Panc1 (cell line): Measurements from ENCODE around the gene SAMD14. TPM values are rescaled to one million over a fixed set of nuclear protein-coding genes. Genes with fewer than 3 reads are reported as not detected.

ENCODE experiments used
- ATAC-seq: fragments of 200-7000 bp; cut with Tn5 transposase; 2 replicates; pipeline ENCODE4 v1.9.1; 2020; ENCODE audit warnings: mild to moderate bottlenecking, moderate library complexity
- Bru-seq: library from RNA; stranded (reverse); fragments of 400-500 nt; gene quantifications from one replicate; lab custom pipeline; 2021; lab: Mats Ljungman, UMichigan
- BruChase-seq, 2 experiments: library from RNA; stranded (reverse); fragments of 400-500 nt; gene quantifications; one replicate each; lab custom pipeline; 2021; lab: Mats Ljungman, UMichigan
- BruUV-seq: library from RNA; stranded (reverse); fragments of 400-500 nt; replicated peaks from 2 replicates; lab custom pipeline; 2021; lab: Mats Ljungman, UMichigan
- CTCF ChIA-PET: fragments of 300-600 bp; sonication (Branson Sonifier 250); formaldehyde crosslinking; loops from one replicate; lab custom pipeline; 2022; ENCODE audit warnings: antibody characterized with exemption; lab: Charles Lee
- POLR2A ChIA-PET: fragments of 300-600 bp; sonication (Branson Sonifier 250); formaldehyde crosslinking; loops from one replicate; lab custom pipeline; 2022; ENCODE audit warnings: antibody characterized with exemption; lab: Charles Lee
- DNase-seq: peaks from one replicate; pipeline ENCODE4 v3.0.0-alpha.2; 2010; ENCODE audit warnings: low read depth, low spot score
- H3K27ac ChIP-seq: 2 replicates; pipeline ENCODE4 v1.5.1; 2011; ENCODE audit warnings: mild to moderate bottlenecking, low read length, inconsistent platforms
- H3K27me3 ChIP-seq: fragments of 200-500 bp; sonication (Bioruptor generic); 2 replicates; pipeline ENCODE4 v1.6.0; 2014; ENCODE audit warnings: low read length, inconsistent platforms; ENCODE audit not compliant: control insufficient read depth, insufficient read depth
- H3K36me3 ChIP-seq: fragments of 200-500 bp; sonication (Bioruptor generic); 2 replicates; pipeline ENCODE4 v1.5.1; 2014; ENCODE audit warnings: inconsistent platforms, mild to moderate bottlenecking, low read length, moderate library complexity; ENCODE audit not compliant: control insufficient read depth, insufficient read depth
- H3K4me1 ChIP-seq: 2 replicates; pipeline ENCODE4 v1.5.1; 2011; ENCODE audit warnings: inconsistent platforms, mild to moderate bottlenecking, low read length, moderate library complexity; ENCODE audit not compliant: control insufficient read depth, insufficient read depth
- H3K4me3 ChIP-seq, 2 experiments: 2 replicates each; pipeline ENCODE4 v1.5.1; 2011 to 2012; ENCODE audit warnings: low read depth in 2 of 2, low read length in 2 of 2, mild to moderate bottlenecking in 2 of 2, inconsistent platforms in 1 of 2, moderate library complexity in 1 of 2
- H3K9me3 ChIP-seq: fragments of 200-500 bp; sonication (Bioruptor generic); 2 replicates; pipeline ENCODE4 v1.5.1; 2014; ENCODE audit warnings: low read depth, mild to moderate bottlenecking, inconsistent platforms, low read length, moderate library complexity; ENCODE audit not compliant: control insufficient read depth, insufficient read depth
- CTCF ChIP-seq: fragments of 450-650 bp; IDR thresholded peaks from 2 replicates; pipeline ENCODE4 v1.5.1; 2017; ENCODE audit warnings: mild to moderate bottlenecking
- POLR2AphosphoS5 ChIP-seq: IDR thresholded peaks from 2 replicates; pipeline ENCODE4 v1.6.1; 2012; ENCODE audit warnings: mild to moderate bottlenecking, low read depth, low read length, moderate library complexity
- REST ChIP-seq, 2 experiments: IDR thresholded peaks; 2 replicates each; pipeline ENCODE4 v1.6.1; 2011 to 2012; ENCODE audit warnings: low read depth in 2 of 2, control low read depth in 1 of 2, low read length in 1 of 2, mild to moderate bottlenecking in 1 of 2, moderate library complexity in 1 of 2; ENCODE audit not compliant: insufficient read depth in 1 of 2
- SIN3A ChIP-seq: IDR thresholded peaks from 2 replicates; pipeline ENCODE4 v1.6.1; 2012; ENCODE audit warnings: low read depth, mild to moderate bottlenecking, low read length, moderate library complexity, borderline replicate concordance; ENCODE audit not compliant: insufficient read depth
- TCF7L2 ChIP-seq: IDR thresholded peaks from 2 replicates; pipeline ENCODE4 v1.6.1; 2011; ENCODE audit warnings: mild to moderate bottlenecking, low read depth, low read length, inconsistent platforms
- in situ Hi-C: cut with HindIII; loops from 2 replicates; pipeline ENCODE4 v1.10.0; 2016; ENCODE audit warnings: low sequenced_read_pairs, low pct_unique_long_range_greater_than_20kb
- intact Hi-C: fragments of 100-400 bp; cut with micrococcal nuclease; formaldehyde crosslinking; loops from one replicate; pipeline ENCODE4 v1.10.0; 2022; ENCODE audit not compliant: unreplicated experiment
- long read RNA-seq: library from polyadenylated mRNA; unstranded; transcript quantifications from one replicate; pipeline ENCODE4 v2.0.0, GENCODE V29; 2021; ENCODE audit not compliant: unreplicated experiment
- polyA plus RNA-seq: library from polyadenylated mRNA; unstranded; fragments of >200 nt; gene quantifications from one replicate; pipeline ENCODE4 v1.2.1, GENCODE V29; 2012; ENCODE audit warnings: missing spikeins; ENCODE audit not compliant: insufficient read length
- total RNA-seq: library from RNA; stranded (reverse); gene quantifications from one replicate; pipeline ENCODE4 v1.2.1, GENCODE V29; 2021; ENCODE audit not compliant: unreplicated experiment

SAMD14 gene
- total RNA-seq (6.9 TPM), Bru-seq, nascent RNA (percentile 39 among the genes with signal in this experiment), BruChase-seq, experiment 1, labeled RNA remaining after a 2-hour chase (percentile 38 among the genes with signal in this experiment), BruChase-seq, experiment 2, labeled RNA remaining after a 6-hour chase (percentile 36 among the genes with signal in this experiment)
- polyA plus RNA-seq = 8.6 TPM
- long read RNA-seq, full-length matches to known transcripts = 4 of 11 reads
- long read RNA-seq, partial matches to known transcripts = 2 of 11 reads
- long read RNA-seq, other reads (novel, unspliced or antisense) = 5 of 11 reads

GRCh38 chr17:50129728-50130558, at the start of gene SAMD14:
SAMD14 (minus strand) TSS chr17:50130160; CDS start chr17:50124959, 5,201 bp downstream.
- H3K4me1 ChIP-seq = peaks cover 26% of the 10 kb centered on the region
- peak within 1 kb of the TSS; percentile 45 to 56 for H3K4me3 ChIP-seq
- ChIA-PET POLR2A (no interaction called here), CTCF (interaction anchor here (1.5 kb wide), 1 partner anchor 36 kb away, joined by 9 read pairs; no protein-coding TSS in a partner anchor)
- no peak within 1 kb of the TSS for H3K27ac ChIP-seq
- ATAC-seq = peak; percentile 48
- H3K27me3 ChIP-seq = no peaks in the 10 kb centered on the region
- no peak for DNase-seq
- H3K9me3 ChIP-seq = no peaks in the 10 kb centered on the region
- TF ChIP-seq SIN3A (0 out of 2 replicates have a peak, but pooled peaks have one; percentile 22), POLR2AphosphoS5 (no peak)
- no peaks in the 10 kb centered on the region; the same call in 1 of the 2 replicates for H3K36me3 ChIP-seq
- BruUV-seq = no TSS peak
- intact Hi-C loops (no loop called here), in situ Hi-C loops (no loop called here)

GRCh38 chr17:50177983-50178834, 48.2 kb upstream of the SAMD14 start:
- CTCF ChIA-PET = interaction anchor here (0.6 to 2.0 kb wide), 7 partner anchors 8 to 219 kb away, joined by 3 to 21 read pairs (median 6); partner anchors contain the start of gene LRRC59

More at GRCh38 chr17:50177983-50178834, 48.2 kb upstream of the SAMD14 start:
- peaks cover 31% of the 10 kb centered on the region for H3K4me1 ChIP-seq
- peak; percentile 93 for ATAC-seq
- POLR2A ChIA-PET = interaction anchor here (0.8 kb wide), 1 partner anchor 16 kb away, joined by 3 read pairs; no protein-coding TSS in a partner anchor
- intact Hi-C loops (no loop called here), in situ Hi-C loops (no loop called here)
- no peaks in the 10 kb centered on the region for H3K9me3 ChIP-seq
- no peaks in the 10 kb centered on the region for H3K27me3 ChIP-seq
- H3K4me3 ChIP-seq = peak overlapping the region; percentile 8 to 44; a peak in 3 of 4 replicates
- no peaks in the 10 kb centered on the region for H3K36me3 ChIP-seq
- 0 out of 2 replicates have a peak, but pooled peaks have one; percentile 32 for TF ChIP-seq SIN3A
- TF ChIP-seq CTCF = peak; percentile 90
- 0 out of 2 replicates have a peak, but pooled peaks have one; percentile 57 for TF ChIP-seq TCF7L2
- TF ChIP-seq POLR2AphosphoS5 = peak; percentile 42; the same call in 1 of the 2 replicates
- TF ChIP-seq REST (IDR thresholded peaks at IDR 0.05; ENCODE audit: insufficient read depth in 1 of 2, low read depth in 2 of 2, low read length in 1 of 2) = no peak
- no TSS peak for BruUV-seq
- peak overlapping the region; percentile 69 for H3K27ac ChIP-seq
- DNase-seq = peak; percentile 41
